HG03457 (cell line): ENCODE results near the gene THEMIS.
A peak's percentile ranks its signal among the peaks of the same experiment; 100 is the strongest.
"Not testable (repeated sequence)": the region's sequence is repeated elsewhere in the genome, so short reads cannot be mapped to it uniquely, and the experiment has no call there.

ENCODE experiments used
- ATAC-seq: cut with Tn5 transposase; IDR thresholded peaks from one replicate; pipeline ENCODE4 v1.9.1; 2021; ENCODE audit warnings: moderate number of reproducible peaks; ENCODE audit not compliant: unreplicated experiment

THEMIS gene

DNA sequence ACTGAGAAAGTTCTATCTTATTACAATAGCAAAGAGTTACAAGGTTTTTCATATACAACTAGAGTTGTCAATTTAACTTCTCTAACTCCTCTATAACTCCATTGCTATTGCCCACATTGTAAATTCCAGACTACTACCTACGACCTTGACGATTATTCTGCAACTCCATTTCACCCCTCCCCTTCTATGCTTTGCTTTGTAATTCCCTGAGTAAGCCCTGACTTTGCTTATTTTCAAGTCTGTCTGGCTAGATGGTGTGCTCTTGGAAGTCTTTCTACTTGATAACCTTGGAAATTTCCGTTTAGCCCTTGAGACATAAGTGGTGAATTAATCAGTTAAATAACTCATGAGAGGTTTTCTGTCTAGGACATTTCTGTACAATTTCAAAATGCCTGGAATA is 162.4 kb downstream of the THEMIS start:
- ATAC-seq: no peak

DNA sequence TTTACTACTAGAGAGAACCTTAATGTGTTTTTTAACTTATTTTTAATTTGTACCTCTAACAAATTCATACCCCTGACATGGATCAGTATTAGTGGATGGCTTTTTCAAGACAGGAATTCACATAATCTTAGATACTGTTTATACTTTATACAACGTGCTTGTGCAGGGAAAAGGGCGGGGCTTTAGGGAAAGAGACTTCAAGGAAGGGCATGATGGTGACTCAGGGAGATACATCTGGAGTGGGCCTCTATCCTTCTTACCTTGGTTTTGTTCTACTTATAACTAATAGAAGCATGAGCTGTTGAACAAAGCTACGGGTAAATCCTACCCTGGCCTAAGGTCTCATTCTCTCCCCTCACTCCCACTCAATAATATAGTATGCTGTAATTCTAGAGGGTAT is 163.1 kb downstream of the THEMIS start:
- no peak for ATAC-seq

DNA sequence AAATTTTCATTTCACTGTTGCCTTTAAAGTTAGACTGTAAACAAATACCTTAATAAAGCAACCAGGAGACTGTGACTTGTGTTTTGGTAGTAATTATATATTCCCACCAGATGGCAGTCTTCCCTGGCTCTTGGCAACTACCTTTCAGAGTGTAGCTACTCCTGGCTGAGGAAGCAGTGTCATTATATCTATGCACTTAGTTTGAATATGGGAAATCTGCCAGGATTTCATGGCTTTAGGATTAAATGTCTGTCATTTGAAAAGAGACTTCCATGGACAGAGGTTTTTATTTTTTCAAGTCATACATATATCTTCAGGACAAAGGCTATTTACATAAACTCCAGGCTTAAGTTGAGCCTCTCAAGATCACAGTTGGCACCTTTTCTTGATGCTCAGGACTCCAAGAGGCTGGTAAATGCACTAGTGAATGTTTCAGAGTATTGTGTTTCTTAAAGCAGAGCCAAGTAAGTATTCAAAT is 163.8 kb downstream of the THEMIS start:
- peak; percentile 88 for ATAC-seq

DNA sequence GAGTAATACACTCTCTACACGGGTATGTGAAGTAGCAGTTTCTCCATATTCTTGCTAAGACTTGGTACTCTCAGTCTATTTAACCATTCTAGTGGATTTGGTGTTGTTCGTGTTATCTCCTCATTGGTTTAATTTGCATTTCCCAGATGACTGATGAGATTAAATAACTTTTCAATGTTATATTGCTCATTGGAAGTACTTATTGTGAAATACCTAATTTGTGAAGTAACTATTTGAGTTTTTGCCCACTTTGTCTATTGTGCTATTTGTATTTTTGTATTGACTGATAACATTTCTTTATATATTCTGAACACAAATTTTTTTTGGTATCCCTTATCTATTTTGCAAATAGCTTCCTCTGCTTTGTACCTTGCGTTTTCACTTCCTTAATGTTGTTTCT is 167.9 kb downstream of the THEMIS start:
- ATAC-seq: no peak

DNA sequence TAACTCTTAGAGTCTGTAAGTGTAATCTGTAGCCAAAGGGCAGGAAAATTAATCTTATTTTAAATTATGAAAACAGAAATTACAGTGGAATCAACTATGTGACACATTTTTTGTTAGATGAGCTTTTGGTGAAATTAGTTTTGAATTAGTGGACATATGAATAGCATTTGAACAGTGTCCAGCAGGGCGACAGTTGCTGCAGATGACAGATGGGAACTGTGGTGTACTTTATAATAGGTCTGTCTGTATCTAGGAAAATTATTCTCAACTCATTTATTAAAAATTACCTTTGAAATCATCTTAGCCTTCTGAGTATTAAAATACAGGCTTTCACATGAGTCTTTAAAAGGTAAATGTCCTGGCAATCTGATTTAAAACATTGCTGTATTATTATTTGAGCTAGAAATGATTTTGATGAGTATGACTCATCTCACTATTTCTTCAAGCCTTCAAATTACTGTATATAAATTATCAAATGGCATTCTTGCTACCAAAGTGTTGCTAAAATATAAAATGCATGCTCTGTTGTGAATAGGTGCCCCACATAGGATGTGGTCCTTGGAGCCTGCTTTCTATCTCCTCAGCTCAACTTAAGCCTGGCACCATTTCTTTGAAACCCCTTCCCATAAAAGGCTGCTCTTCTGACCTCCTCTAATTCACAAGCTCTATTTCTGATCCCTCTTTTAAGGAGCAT is 173.5 kb downstream of the THEMIS start:
- no peak for ATAC-seq

DNA sequence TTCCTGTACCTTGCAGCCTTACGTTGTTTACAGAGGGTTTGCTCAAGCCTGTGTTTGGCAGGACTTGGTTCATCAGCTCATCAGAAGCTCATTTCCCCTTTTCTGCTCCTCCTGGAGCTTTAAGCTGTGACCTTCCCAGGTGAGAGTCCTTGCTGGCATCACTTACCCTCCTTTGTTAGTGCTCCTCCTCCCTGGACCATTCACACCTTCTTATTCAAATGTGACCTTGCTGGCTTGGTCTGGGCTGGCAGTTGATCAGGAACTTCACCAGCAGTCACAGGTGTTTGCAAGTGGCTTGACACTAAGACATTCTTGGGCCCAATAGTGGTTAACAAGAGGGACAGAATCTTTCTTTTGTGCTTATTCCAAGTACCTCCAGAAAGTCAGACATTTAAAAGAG is 175.0 kb downstream of the THEMIS start:
- ATAC-seq: no peak

DNA sequence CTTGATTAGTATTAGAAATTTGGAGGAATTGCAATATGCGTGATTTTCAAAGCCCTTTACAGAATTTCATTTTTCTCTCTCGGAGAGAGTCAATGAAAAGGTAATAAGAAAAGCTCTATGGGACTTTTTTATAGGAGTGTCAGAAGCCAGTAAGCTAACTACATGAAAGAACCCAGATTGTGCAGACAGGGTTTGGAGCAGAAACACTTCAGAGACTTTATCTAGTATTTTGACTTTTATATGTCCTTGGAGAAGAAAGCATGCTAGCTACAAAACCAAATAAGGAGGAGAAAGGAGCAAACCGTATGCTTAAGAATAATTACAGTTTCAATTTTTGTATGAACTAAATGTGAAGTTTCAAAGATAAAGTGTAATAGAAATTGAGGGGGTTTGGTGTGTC is 182.2 kb downstream of the THEMIS start:
- no peak for ATAC-seq

DNA sequence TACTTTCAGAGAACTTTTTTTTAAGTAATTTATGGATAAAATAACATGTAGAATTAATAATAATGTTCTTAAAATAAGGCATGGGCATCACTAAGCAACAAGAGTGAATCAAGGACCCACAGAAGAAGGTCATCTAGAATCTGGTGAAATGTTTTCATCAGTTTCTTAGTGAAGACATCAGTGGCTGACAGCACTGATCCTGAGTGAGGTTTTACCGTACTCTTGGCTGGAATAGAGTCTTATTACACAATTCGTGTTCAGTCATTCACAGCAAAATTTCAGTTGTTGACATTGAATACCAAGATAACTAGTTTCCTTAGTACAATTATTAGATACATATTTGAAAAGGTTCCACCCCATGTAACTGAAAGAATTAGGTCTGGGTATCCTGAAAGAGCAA is 183.5 kb downstream of the THEMIS start:
- no peak for ATAC-seq

DNA sequence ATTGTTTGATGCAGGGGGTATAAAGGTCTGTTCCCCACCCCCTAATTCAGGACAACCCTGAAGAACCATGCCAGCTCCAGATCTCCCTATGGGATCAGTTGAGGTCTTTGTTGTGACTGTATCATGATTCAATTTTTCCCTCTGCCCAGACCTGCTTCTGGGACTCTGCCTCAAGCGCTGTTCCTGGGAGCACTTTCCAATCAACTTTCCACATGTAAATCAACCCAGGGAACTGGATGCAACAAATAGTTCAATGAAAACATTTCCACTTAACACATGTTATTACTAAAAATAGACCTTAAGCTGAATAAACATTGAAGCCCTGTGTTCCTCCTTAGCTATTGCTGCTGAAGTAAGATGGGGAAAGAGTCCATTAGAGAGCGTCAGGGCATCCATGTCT is 184.4 kb downstream of the THEMIS start:
- no peak for ATAC-seq

DNA sequence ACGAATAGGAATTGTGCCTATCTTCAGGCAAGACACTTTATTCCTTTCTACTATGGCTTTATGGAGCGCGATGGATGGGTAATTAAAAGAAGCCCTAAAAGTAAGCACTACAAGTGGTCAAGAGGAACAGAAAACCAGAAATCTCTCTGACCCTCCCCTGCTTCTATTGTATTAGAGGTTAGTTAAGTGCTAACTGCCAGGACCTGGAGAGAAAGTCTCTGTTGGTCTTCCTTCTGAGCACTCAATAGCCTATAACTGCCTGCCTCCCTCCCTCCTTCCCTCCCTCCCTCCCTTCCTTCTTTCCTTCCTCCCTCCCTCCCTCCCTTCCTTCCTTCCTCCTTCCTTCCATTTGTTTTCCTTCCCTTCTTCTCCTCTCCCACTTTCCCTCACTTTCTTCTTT is 190.2 kb downstream of the THEMIS start:
- no peak for ATAC-seq

DNA sequence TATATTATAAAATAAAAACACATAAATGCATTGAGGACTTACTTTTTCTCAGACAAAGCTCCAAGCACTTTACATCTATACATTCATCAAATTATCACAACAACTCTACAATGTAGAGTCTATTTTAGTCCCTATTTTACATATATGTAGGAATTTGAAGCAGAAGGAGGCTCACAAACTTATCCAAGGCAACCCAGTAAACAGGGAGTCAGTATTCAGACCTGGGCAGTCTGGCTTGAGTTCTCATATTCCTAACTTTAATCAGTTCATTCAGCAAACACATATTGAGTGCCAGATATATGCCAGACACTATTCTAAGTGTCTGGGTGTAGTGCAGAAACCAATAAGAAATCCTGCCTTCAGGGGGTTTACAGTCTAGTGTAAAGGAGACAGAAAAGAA is 194.6 kb downstream of the THEMIS start:
- no peak for ATAC-seq

DNA sequence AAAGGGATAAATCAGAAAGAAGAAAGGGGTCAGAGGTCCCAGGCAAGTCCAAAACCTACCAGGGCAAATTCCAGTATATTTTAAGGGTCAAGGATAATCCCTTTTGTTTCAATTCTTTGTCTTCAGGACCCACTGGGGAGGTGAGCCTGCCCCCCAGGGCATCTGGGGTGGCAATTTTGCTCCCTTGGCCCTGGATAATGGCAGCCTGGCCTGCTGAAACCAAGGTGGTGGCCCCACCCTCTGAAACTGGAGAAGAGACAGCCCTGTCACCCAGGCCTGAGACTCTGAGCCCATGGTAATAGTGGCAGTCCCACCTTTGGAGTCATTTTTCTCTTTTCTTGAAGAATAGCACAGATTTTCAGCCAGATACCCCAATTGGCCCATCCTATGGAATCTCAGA is 205.8 kb downstream of the THEMIS start:
- ATAC-seq: no peak

DNA sequence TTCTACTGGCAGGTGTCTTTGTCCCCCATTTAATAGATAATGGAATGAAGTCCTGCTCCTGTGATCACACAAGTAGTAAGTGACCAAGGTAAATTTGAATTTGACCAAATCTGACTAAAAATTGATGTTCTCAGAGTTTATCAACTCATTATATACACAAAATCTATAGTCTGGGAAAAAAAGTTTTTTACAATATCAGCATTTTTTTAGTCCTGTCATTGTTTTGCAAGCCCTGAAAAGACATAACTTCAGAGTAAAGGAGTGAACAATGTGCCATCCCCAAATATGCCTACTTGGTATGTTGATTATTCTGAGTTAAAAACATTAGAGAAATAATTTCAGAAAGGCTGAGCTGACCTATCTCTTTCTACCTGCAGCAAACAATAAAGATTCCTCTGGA is 209.7 kb downstream of the THEMIS start:
- ATAC-seq: no peak

DNA sequence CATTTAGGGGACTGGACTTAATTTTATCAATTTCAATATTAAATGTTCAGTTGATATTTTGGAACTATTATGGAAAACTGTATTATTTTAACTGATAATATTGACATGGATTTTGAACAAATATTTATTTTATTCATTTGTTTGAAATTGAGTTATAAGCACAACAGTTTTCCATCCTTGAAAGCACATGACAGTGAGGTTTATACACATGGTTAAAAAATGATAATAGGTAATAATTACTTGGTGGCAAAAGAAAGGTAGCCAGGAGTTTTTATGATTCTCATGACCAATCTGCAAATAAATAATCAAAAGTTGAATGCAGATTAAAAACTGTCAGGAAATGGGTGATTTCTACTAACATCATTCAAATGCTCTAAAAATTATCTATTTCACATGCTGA is 210.3 kb downstream of the THEMIS start:
- ATAC-seq: no peak

DNA sequence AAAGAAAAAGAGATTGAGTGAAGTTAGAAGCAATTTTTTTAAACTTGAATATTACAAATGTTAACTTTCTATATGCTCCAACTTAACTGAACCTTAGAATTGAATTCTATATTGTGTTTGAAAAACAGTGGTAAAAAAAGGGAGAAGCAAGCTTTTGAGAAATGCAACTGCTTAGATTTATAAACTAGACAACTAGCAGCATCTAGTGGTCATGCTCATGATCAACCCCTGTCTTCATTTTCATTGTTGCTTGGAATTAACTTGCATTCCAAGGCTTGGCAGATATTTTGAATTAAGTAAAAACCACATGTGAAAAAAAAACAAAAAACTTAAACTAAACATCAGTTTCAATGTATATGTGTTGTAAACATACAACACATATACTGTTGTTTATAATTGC is 210.8 kb downstream of the THEMIS start:
- ATAC-seq: no peak

DNA sequence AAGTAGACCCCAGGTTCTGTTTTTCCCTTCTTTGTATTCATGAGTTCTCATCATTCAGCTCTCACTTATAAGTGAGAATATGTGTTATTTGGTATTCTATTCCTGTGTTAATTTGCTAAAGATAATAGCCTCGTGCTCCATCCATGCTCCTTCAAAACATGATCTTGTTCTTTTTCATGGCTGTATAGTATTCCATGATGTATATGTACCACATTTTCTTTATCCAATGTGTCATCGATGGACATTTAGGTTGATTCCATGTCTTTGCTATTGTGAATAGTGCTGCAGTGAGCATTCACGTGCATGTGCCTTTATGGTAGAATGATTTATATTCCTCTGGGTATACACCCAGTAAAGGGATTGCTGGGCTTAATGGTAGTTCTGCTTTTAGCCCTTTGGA is 213.4 kb downstream of the THEMIS start:
- not testable (repeated sequence) for ATAC-seq

DNA sequence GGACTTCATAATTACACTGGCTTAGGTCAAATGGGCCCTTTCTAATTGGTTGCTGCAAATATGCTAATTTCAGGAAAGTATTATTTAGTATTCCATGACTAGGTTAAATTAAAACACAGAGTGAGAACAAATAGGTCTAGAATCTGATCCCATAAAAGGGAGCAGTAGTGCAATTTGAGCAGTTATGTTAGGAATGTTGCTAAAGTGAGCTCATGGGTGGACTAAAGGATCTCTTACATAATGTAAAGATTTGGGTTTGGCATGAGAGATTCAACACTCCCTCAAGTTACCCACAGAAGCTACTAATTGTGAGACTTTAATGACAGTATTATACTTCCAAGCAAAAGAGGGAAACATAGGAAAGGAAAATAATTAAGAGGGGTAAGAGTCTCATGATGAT is 214.8 kb downstream of the THEMIS start:
- ATAC-seq: no peak

DNA sequence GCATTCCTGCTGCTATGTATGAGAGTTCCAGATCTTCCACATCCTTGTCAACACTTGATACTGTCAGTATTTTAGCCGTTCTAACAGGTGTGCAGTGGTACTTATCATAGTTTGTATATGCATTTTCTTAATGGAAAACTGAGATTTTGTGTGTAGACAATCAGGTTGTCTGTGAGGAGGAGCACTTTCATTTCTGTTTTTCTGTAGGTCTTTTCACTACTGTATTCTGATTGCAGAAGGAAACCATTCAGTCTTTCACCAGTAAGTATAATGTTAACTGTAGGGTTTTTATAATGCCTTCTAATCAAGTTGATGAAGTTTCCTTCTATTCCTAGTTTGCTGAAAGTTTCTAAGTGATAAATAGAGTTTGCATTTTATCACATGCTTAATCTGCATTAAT is 216.4 kb downstream of the THEMIS start:
- no peak for ATAC-seq
